Neuronal stem cell (in vitro differentiated cells): ENCODE data around the gene GIPC1.

ENCODE experiments used
- DNase-seq: peaks from one replicate; pipeline ENCODE4 v3.0.0-alpha.2; 2013; ENCODE audit warnings: low spot score
- H2AFZ ChIP-seq: one replicate; pipeline ENCODE4 v1.6.1; 2013; ENCODE audit warnings: mild to moderate bottlenecking, low read length, inconsistent platforms
- H2AK5ac ChIP-seq: 2 replicates; pipeline ENCODE4 v1.6.1; 2013; ENCODE audit warnings: low read depth, mild to moderate bottlenecking, inconsistent platforms, low read length, moderate library complexity, mixed read lengths
- H2BK120ac ChIP-seq: 2 replicates; pipeline ENCODE4 v1.6.1; 2013; ENCODE audit warnings: low read depth, mild to moderate bottlenecking, inconsistent platforms, low read length, moderate library complexity, mixed read lengths
- H2BK12ac ChIP-seq: one replicate; pipeline ENCODE4 v1.6.1; 2013; ENCODE audit warnings: low read length, inconsistent platforms
- H2BK15ac ChIP-seq: 2 replicates; pipeline ENCODE4 v1.6.1; 2013; ENCODE audit warnings: mild to moderate bottlenecking, low read length, inconsistent platforms, mixed read lengths
- H2BK5ac ChIP-seq: one replicate; pipeline ENCODE4 v1.6.1; 2013; ENCODE audit warnings: inconsistent platforms, mild to moderate bottlenecking, low read length, moderate library complexity
- H3K14ac ChIP-seq: one replicate; pipeline ENCODE4 v1.6.1; 2013; ENCODE audit warnings: low read length, inconsistent platforms
- H3K18ac ChIP-seq: 2 replicates; pipeline ENCODE4 v1.6.1; 2013; ENCODE audit warnings: low read length, inconsistent platforms
- H3K23ac ChIP-seq: 2 replicates; pipeline ENCODE4 v1.6.1; 2013; ENCODE audit warnings: low read depth, mild to moderate bottlenecking, mixed read lengths, low read length, inconsistent platforms; ENCODE audit not compliant: poor library complexity
- H3K27ac ChIP-seq: replicated peaks from 3 replicates; pipeline ENCODE4 v1.5.1; 2013; ENCODE audit warnings: low read length, inconsistent platforms
- H3K27me3 ChIP-seq, 3 experiments: 2 replicates each; pipeline ENCODE4 v1.6.1; 2013; ENCODE audit warnings: low read length in 3 of 3, mild to moderate bottlenecking in 2 of 3, inconsistent platforms in 1 of 3, low read depth in 1 of 3, mixed read lengths in 1 of 3, moderate library complexity in 1 of 3; ENCODE audit not compliant: control insufficient read depth in 3 of 3, insufficient read depth in 3 of 3
- H3K36me3 ChIP-seq, 2 donors: replicated peaks in 1 of 2; 2 replicates each; pipeline ENCODE4 v1.6.1; 2013; ENCODE audit warnings: low read length in 2 of 2; ENCODE audit not compliant: control insufficient read depth in 2 of 2, insufficient read depth in 2 of 2
- H3K4ac ChIP-seq: 2 replicates; pipeline ENCODE4 v1.6.1; 2013; ENCODE audit warnings: inconsistent platforms, mild to moderate bottlenecking, low read length, moderate library complexity
- H3K4me1 ChIP-seq, 2 donors: 1 replicate in 1 of 2; 2 replicates in 1 of 2; pipeline ENCODE4 v1.6.1; 2013; ENCODE audit warnings: low read length in 2 of 2, low read depth in 1 of 2; ENCODE audit not compliant: control insufficient read depth in 2 of 2, insufficient read depth in 1 of 2
- H3K4me2 ChIP-seq: one replicate; pipeline ENCODE4 v1.6.1; 2013; ENCODE audit warnings: mild to moderate bottlenecking, low read length, inconsistent platforms; ENCODE audit not compliant: insufficient read depth, poor library complexity, severe bottlenecking
- H3K4me3 ChIP-seq, 2 donors: 2 replicates each; pipeline ENCODE4 v1.5.1; 2013; ENCODE audit warnings: low read length in 2 of 2, mild to moderate bottlenecking in 2 of 2, inconsistent platforms in 1 of 2, moderate library complexity in 1 of 2
- H3K79me1 ChIP-seq: one replicate; pipeline ENCODE4 v1.6.1; 2013; ENCODE audit warnings: low read depth, mild to moderate bottlenecking, inconsistent platforms, low read length, moderate library complexity
- H3K9ac ChIP-seq: one replicate; pipeline ENCODE4 v1.6.1; 2013; ENCODE audit warnings: mild to moderate bottlenecking, low read depth, low read length, inconsistent platforms; ENCODE audit not compliant: poor library complexity
- H3K9me3 ChIP-seq, 2 donors: replicated peaks in 1 of 2; 2 replicates each; pipeline versions ENCODE3 to v1.6.1; 2013; ENCODE audit warnings: low read length in 2 of 2, mild to moderate bottlenecking in 2 of 2, inconsistent platforms in 1 of 2, low read depth in 1 of 2, mixed read lengths in 1 of 2, moderate library complexity in 1 of 2; ENCODE audit not compliant: control insufficient read depth in 2 of 2, insufficient read depth in 1 of 2
- H4K8ac ChIP-seq: one replicate; pipeline ENCODE4 v1.6.1; 2013; ENCODE audit warnings: low read depth, mild to moderate bottlenecking, inconsistent platforms, low read length, moderate library complexity
- H4K91ac ChIP-seq: one replicate; pipeline ENCODE4 v1.6.1; 2013; ENCODE audit warnings: low read length, low read depth, mild to moderate bottlenecking, inconsistent platforms; ENCODE audit not compliant: poor library complexity
- WGBS, 2 donors: extraction: QIAGEN DNeasy Blood & Tissue Kit; methylation state at CpG; one replicate each; pipeline ENCODE4 v1.1.7; 2013; ENCODE audit warnings: missing lambda C conversion rate in 2 of 2, mixed read lengths in 1 of 2; ENCODE audit not compliant: insufficient read length in 2 of 2, insufficient replicate concordance in 1 of 2; ENCODE audit errors: extremely low coverage in 2 of 2; 5-methylcytosine and 5-hydroxymethylcytosine counted together

GIPC1 gene

DNA sequence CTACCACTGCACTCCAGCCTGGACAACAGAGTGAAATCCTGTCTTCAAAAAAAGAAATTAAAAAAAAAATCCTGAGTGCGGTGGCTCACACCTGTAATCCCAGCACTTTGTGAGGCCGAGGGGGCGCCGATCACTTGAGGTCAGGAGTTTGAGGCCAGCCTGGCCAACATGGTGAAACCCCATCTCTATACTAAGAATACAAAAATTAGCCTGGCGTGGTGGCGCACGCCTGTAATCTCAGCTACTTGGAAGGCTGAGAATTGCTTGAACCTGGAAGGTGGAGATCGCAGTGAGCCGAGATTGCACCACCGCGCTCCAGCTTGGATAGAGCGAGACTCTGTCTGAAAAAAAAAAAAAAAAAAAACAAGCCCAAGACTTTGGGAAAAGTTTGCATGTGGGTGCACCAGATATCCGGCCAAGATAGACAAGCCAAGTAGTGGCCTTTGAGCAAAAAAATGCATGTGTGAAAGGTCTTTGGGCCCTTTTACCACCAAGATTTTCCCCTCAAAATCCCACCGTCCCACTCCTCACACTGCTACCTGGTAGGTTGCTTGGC, 16.6 kb upstream of the GIPC1 start:
- H4K91ac ChIP-seq = no peak overlapping the region
- H2BK5ac ChIP-seq = no peak overlapping the region
- no peak overlapping the region for H3K18ac ChIP-seq
- H3K4me2 ChIP-seq = no peak overlapping the region
- no peak overlapping the region for H3K9ac ChIP-seq
- no peak overlapping the region for H2AFZ ChIP-seq
- no peaks in the 10 kb centered on the region for H3K27me3 ChIP-seq
- H3K36me3 ChIP-seq = peaks cover 22 to 46% of the 10 kb centered on the region in 2 donors
- H2BK15ac ChIP-seq = no peak overlapping the region
- peaks cover 9 to 10% of the 10 kb centered on the region in 2 donors for H3K4me1 ChIP-seq
- no peak overlapping the region for H3K4me3 ChIP-seq
- no peak overlapping the region for H2BK120ac ChIP-seq
- WGBS, 2 donors = no CpG with 5 or more reads among the region's 14 CpGs
- no peak overlapping the region for H2AK5ac ChIP-seq
- no peak overlapping the region for H3K23ac ChIP-seq
- no peak overlapping the region for H3K27ac ChIP-seq
- H2BK12ac ChIP-seq = no peak overlapping the region
- no peak overlapping the region for H3K4ac ChIP-seq
- H3K9me3 ChIP-seq = no peaks in the 10 kb centered on the region
- no peak for DNase-seq
- no peak overlapping the region for H4K8ac ChIP-seq
- no peak overlapping the region for H3K14ac ChIP-seq
- H3K79me1 ChIP-seq = peaks cover 5% of the 10 kb centered on the region

DNA sequence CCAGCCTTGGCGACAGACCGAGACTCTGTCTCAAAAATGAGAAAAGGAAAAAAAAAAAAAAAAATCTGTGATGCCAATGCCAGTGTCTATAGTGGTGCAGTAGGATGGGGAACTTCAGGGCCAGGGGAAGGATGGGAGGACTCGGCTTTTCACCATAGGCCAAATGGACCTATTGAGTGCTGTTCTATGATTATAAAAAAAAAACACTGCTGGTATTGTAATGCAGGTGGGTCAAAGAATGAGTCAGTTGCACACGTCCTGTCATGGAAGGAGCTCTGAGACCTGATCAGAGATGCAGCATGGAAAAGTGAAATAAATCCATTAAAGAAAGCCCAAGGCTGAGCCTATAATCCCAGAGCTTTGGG, 15.3 kb upstream of the GIPC1 start:
- no peak for DNase-seq
- H3K27ac ChIP-seq = no peak overlapping the region
- H2AFZ ChIP-seq = no peak overlapping the region
- H3K4me3 ChIP-seq = no peak overlapping the region
- no peaks in the 10 kb centered on the region for H3K9me3 ChIP-seq
- no peak overlapping the region for H2BK12ac ChIP-seq
- H3K4me2 ChIP-seq = no peak overlapping the region
- no peak overlapping the region for H3K18ac ChIP-seq
- no CpG with 5 or more reads among the region's 4 CpGs for WGBS, 2 donors
- peaks cover 2 to 4% of the 10 kb centered on the region in 2 donors for H3K4me1 ChIP-seq
- H3K36me3 ChIP-seq = peaks cover 21 to 35% of the 10 kb centered on the region in 2 donors
- no peak overlapping the region for H3K23ac ChIP-seq
- no peak overlapping the region for H4K91ac ChIP-seq
- H3K14ac ChIP-seq = no peak overlapping the region
- no peak overlapping the region for H3K9ac ChIP-seq
- no peak overlapping the region for H3K4ac ChIP-seq
- H2BK15ac ChIP-seq = no peak overlapping the region
- no peak overlapping the region for H2AK5ac ChIP-seq
- H3K79me1 ChIP-seq = peaks cover 3% of the 10 kb centered on the region
- no peaks in the 10 kb centered on the region for H3K27me3 ChIP-seq
- no peak overlapping the region for H2BK5ac ChIP-seq
- no peak overlapping the region for H4K8ac ChIP-seq
- no peak overlapping the region for H2BK120ac ChIP-seq

DNA sequence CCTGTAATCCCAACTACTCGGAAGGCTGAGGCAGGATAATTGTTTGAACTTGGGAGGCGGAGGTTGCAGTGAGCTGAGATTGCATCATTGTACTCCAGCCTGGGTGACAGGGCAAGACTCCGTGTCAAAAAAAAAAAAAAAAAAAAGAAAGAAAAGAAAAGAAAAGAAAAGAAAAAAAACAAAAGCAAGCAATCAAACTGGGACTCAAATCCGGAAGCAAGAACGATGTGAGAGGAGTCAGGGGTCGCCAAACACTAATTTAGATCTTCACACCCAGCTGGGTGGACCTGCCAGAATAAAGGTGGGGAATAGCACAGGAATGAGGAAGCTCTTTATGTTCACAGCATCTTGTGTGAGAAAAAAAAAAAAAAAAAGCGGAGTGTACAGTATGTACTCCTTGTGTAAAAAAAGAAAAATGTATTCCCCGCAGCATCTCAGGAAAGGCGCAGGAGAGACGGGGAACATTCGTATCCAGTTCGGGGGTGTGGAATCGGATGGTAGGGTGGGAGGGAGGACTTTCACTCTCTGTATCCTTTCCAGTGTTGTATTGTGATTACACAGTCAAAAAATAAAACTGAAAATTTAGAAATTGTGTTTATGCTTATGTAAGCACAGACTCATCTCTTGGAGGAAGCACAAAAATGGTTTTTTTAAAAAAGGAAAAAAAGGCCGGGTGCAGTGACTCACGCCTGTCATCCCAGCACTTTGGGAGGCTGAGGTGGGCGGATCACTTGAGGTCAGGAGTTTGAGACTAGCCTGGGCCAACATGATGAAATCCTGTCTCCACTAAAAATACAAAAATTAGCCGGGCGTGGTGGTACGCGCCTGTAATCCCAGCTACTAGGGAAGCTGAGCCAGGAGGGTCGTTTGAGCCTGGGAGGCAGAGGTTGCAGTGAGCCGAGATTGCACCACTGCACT, 14.6 kb upstream of the GIPC1 start:
- Histone ChIP-seq H2AFZ (no peak overlapping the region), H3K4me2 (no peak overlapping the region), H3K4me3 (no peak overlapping the region), H4K8ac (no peak overlapping the region), H3K14ac (no peak overlapping the region), H3K23ac (no peak overlapping the region), H4K91ac (no peak overlapping the region), H3K79me1 (no peaks in the 10 kb centered on the region), H2BK120ac (no peak overlapping the region), H3K4me1 (no peaks in the 10 kb centered on the region), H3K27me3 (no peaks in the 10 kb centered on the region), H3K27ac (no peak overlapping the region), H2BK12ac (no peak overlapping the region), H3K9me3 (no peaks in the 10 kb centered on the region), H3K36me3 (peaks cover 14 to 29% of the 10 kb centered on the region in 2 donors), H3K4ac (no peak overlapping the region), H2BK15ac (no peak overlapping the region), H3K18ac (no peak overlapping the region), H2BK5ac (no peak overlapping the region), H2AK5ac (no peak overlapping the region), H3K9ac (no peak overlapping the region)
- no peak for DNase-seq
- no CpG with 5 or more reads among the region's 22 CpGs for WGBS, 2 donors

DNA sequence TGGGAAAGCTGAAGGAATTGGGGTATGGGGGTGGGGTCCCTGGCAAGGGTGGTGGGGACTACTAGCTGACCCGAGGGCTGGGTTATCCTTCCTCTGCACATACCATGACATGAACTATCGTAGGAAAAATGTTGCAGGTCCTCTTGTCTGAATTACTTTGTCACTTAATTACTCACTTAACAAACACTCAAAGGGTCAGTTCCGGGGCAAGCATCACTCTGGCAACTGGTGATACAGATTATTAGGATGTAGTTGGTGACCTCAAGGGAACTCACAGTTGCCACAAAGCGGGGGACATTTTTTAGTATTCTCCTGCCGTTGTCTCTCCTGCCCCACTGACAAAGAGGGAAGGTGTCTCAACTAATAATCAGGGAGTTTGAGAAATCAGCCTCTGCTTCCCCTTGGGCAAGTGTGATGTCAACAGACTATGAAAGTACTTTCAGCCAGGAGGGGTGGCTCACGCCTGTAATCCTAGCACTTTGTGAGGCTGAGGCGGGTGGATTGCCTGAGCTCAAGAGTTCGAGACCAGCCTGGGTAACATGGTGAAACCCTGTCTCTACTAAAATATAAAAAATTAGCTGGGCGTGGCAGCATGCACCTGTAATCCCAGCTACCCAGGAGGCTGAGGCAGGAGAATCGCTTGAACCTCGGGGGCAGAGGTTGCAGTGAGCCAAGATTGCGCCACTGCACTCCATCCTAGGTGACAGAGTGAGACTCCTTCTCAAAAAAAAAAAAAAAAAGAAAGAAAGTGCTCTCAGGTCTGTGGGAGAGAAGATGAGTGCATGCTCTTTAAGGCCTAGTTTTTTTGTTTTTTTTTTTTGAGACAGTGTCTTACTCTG, 12.0 kb upstream of the GIPC1 start:
- WGBS, 2 donors = no CpG with 5 or more reads among the region's 12 CpGs

More for the DNA sequence above, 12.0 kb upstream of the GIPC1 start:
- Histone ChIP-seq H2BK15ac (no peak overlapping the region), H3K27me3 (no peaks in the 10 kb centered on the region), H3K4me3 (no peak overlapping the region), H3K14ac (no peak overlapping the region), H4K91ac (no peak overlapping the region), H4K8ac (no peak overlapping the region), H2BK120ac (no peak overlapping the region), H3K9ac (no peak overlapping the region), H3K4me2 (no peak overlapping the region), H3K18ac (no peak overlapping the region), H3K9me3 (no peaks in the 10 kb centered on the region), H3K79me1 (no peaks in the 10 kb centered on the region), H3K36me3 (peaks cover 0 to 2% of the 10 kb centered on the region in 2 donors), H2AFZ (no peak overlapping the region), H3K27ac (no peak overlapping the region), H2AK5ac (no peak overlapping the region), H3K4me1 (no peaks in the 10 kb centered on the region), H3K23ac (no peak overlapping the region), H2BK12ac (no peak overlapping the region), H3K4ac (no peak overlapping the region), H2BK5ac (no peak overlapping the region)
- no peak for DNase-seq
